Skin of body (tissue), 2 donors: ENCODE data around the gene HSD11B1L. TPM values are rescaled to one million over a fixed set of nuclear protein-coding genes. Genes with fewer than 3 reads are reported as not detected.
"Not testable (repeated sequence)": the region's sequence is repeated elsewhere in the genome, so short reads cannot be mapped to it uniquely, and the experiment has no call there.

Experiments used
- DNase-seq: peaks from one replicate; lab custom pipeline; 2025; lab: John Stamatoyannopoulos, UW
- total RNA-seq: library from RNA; depleted of rRNA; stranded (reverse); fragments of >200 nt; gene quantifications from one replicate; pipeline ENCODE4 v1.2.3, GENCODE V29; 2014

HSD11B1L gene
- total RNA-seq, 1 donor from 2014 or later = 2.4 TPM

GRCh38 chr19:5686647-5687359, 6.0 kb downstream of the HSD11B1L start:
- DNase-seq = peak; percentile 84

- DNase-seq = no peak
Observed at GRCh38 chr19:5687360-5688198, 6.8 kb downstream of the HSD11B1L start.

GRCh38 chr19:5688262-5688881, 7.5 kb downstream of the HSD11B1L start:
- DNase-seq = not testable (repeated sequence)

- peak; percentile 97 for DNase-seq
Observed at GRCh38 chr19:5690125-5690954, 9.5 kb downstream of the HSD11B1L start, which contains the start of gene RPL36. Gene RPL36, plus strand, starts transcription at chr19:5690295. Its CDS starts 213 bp downstream, at chr19:5690508.

- DNase-seq = no peak
Observed at GRCh38 chr19:5690955-5691821, 10.4 kb downstream of the HSD11B1L start.

GRCh38 chr19:5691822-5692722, 11.2 kb downstream of the HSD11B1L start:
- DNase-seq = no peak

GRCh38 chr19:5692723-5693194, 11.9 kb downstream of the HSD11B1L start:
- no peak for DNase-seq

- DNase-seq = no peak
Observed at GRCh38 chr19:5693195-5694166, 12.7 kb downstream of the HSD11B1L start.

- DNase-seq = no peak
Observed at GRCh38 chr19:5694167-5694955, 13.5 kb downstream of the HSD11B1L start.

GRCh38 chr19:5694956-5695648, 14.3 kb downstream of the HSD11B1L start:
- DNase-seq = no peak

GRCh38 chr19:5695649-5696195, 14.9 kb downstream of the HSD11B1L start:
- DNase-seq = no peak

- DNase-seq = no peak
Observed at GRCh38 chr19:5696196-5697021, 15.6 kb downstream of the HSD11B1L start.

- DNase-seq = no peak
Observed at GRCh38 chr19:5697022-5697889, 16.4 kb downstream of the HSD11B1L start.
